HG03469 (cell line): ENCODE measurements around the gene TRMT13.

Experiments used
- ATAC-seq: cut with Tn5 transposase; IDR thresholded peaks from one replicate; pipeline ENCODE4 v1.9.1; 2021; ENCODE audit warnings: mild to moderate bottlenecking, moderate library complexity, moderate number of reproducible peaks; ENCODE audit not compliant: unreplicated experiment

Gene TRMT13

GRCh38 chr1:100132566-100133477 is at the start of gene TRMT13, which contains the start of gene SASS6:
TSS of gene TRMT13 (plus strand) at chr1:100133163. CDS start at chr1:100133169, 6 bp downstream.
TSS of gene SASS6 (minus strand) at chr1:100132930. CDS start at chr1:100132814, 116 bp downstream.
- peak; percentile 81 for ATAC-seq

- no peak for ATAC-seq
Measured at GRCh38 chr1:100087396-100087795, 45.6 kb upstream of the TRMT13 start.

- no peak for ATAC-seq
Measured at GRCh38 chr1:100089082-100089481, 43.9 kb upstream of the TRMT13 start.

GRCh38 chr1:100090471-100090870 is 42.5 kb upstream of the TRMT13 start:
- ATAC-seq = no peak

- ATAC-seq = no peak
Measured at GRCh38 chr1:100100202-100100601, 32.8 kb upstream of the TRMT13 start.

GRCh38 chr1:100101564-100101963 is 31.4 kb upstream of the TRMT13 start:
- no peak for ATAC-seq

GRCh38 chr1:100107696-100108095 is 25.3 kb upstream of the TRMT13 start:
- no peak for ATAC-seq

GRCh38 chr1:100109554-100110066 is 23.4 kb upstream of the TRMT13 start:
- ATAC-seq = no peak

- no peak for ATAC-seq
Measured at GRCh38 chr1:100115524-100115923, 17.4 kb upstream of the TRMT13 start.

- ATAC-seq = no peak
Measured at GRCh38 chr1:100122177-100122576, 10.8 kb upstream of the TRMT13 start.

GRCh38 chr1:100127226-100127625 is 5.7 kb upstream of the TRMT13 start:
- no peak for ATAC-seq

GRCh38 chr1:100130552-100131077 is 2.3 kb upstream of the TRMT13 start:
- peak; percentile 25 for ATAC-seq

GRCh38 chr1:100131623-100132022 is 1.3 kb upstream of the TRMT13 start:
- ATAC-seq = no peak

- no peak for ATAC-seq
Measured at GRCh38 chr1:100134872-100135271, 1.9 kb downstream of the TRMT13 start.

GRCh38 chr1:100137602-100138001 is 4.6 kb downstream of the TRMT13 start:
- no peak for ATAC-seq

- no peak for ATAC-seq
Measured at GRCh38 chr1:100141192-100141591, 8.2 kb downstream of the TRMT13 start.

- ATAC-seq = no peak
Measured at GRCh38 chr1:100142343-100142742, 9.4 kb downstream of the TRMT13 start.

- ATAC-seq = no peak
Measured at GRCh38 chr1:100145116-100145515, 12.2 kb downstream of the TRMT13 start.

GRCh38 chr1:100146958-100147357 is 14.0 kb downstream of the TRMT13 start:
- ATAC-seq = no peak

- no peak for ATAC-seq
Measured at GRCh38 chr1:100147875-100148274, 14.9 kb downstream of the TRMT13 start.

- no peak for ATAC-seq
Measured at GRCh38 chr1:100151679-100152078, 18.7 kb downstream of the TRMT13 start.

GRCh38 chr1:100152271-100152670 is 19.3 kb downstream of the TRMT13 start:
- ATAC-seq = no peak
